22Rv1 (cell line): ENCODE data around the gene WFIKKN1.

Source experiments
- ZFX ChIP-seq: fragments of 450-650 bp; IDR thresholded peaks from 2 replicates; pipeline ENCODE4 v1.6.1; 2017; ENCODE audit warnings: antibody characterized with exemption, borderline replicate concordance
- TF ChIP-seq, protein P1 (sequence below): fragments of 450-650 bp; IDR thresholded peaks from 2 replicates; pipeline ENCODE4 v1.5.1; 2017; ENCODE audit warnings: mild to moderate bottlenecking

DNA sequence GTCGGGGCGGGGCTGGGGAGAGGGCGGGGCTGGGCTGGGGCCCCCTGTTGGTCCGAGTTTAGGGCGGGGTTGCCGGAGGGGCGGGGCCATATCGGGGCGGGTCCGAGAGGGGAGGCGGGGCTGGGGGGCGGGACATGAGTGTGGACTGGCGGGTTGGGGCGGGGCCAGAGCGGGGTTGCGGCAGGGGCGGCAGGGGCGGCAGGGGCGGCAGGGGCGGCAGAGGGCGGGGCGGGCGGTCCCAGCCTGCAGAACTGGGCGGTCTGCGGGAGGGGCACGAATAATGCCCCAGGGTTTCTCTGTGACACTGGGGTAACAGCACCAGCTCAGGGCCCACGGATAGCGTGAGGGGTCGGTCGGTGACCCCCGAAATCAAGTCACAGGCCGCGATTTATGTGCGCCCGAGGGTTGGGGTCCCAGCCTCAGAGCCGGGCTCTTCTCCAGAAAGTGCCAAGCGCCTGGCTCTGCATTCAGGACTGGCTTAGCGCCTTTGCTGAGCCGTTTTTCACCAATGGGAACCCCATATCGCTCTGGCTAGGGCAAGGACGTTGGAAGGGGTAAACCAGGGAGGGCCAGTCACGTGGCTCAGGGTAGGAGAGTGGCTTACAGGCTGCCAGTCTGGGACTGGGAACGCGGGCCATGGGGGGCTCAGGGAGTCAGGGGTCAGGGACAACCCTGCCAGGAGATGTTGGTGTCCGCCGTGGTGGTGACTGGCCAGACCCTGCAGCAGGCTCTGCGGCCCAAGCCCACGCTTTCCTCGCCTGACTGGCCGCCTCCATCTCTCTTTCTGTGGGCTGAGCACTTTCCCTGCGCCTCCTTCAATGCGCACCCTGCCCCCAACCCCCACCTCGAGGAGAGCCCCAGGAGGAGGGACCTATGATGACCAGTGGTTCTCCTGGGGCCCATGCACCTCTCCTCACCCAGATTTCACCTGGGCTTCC, 6.6 kb downstream of the WFIKKN1 start:
- TF ChIP-seq, protein P1, sequence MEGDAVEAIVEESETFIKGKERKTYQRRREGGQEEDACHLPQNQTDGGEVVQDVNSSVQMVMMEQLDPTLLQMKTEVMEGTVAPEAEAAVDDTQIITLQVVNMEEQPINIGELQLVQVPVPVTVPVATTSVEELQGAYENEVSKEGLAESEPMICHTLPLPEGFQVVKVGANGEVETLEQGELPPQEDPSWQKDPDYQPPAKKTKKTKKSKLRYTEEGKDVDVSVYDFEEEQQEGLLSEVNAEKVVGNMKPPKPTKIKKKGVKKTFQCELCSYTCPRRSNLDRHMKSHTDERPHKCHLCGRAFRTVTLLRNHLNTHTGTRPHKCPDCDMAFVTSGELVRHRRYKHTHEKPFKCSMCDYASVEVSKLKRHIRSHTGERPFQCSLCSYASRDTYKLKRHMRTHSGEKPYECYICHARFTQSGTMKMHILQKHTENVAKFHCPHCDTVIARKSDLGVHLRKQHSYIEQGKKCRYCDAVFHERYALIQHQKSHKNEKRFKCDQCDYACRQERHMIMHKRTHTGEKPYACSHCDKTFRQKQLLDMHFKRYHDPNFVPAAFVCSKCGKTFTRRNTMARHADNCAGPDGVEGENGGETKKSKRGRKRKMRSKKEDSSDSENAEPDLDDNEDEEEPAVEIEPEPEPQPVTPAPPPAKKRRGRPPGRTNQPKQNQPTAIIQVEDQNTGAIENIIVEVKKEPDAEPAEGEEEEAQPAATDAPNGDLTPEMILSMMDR: no peak
- no peak for TF ChIP-seq ZFX
